ENCODE data around the gene RASSF7.
A peak's percentile ranks its signal among the peaks of the same experiment; 100 is the strongest.
"Not testable (repeated sequence)": the region's sequence is repeated elsewhere in the genome, so short reads cannot be mapped to it uniquely, and the experiment has no call there.

The RASSF7 gene, protein sequence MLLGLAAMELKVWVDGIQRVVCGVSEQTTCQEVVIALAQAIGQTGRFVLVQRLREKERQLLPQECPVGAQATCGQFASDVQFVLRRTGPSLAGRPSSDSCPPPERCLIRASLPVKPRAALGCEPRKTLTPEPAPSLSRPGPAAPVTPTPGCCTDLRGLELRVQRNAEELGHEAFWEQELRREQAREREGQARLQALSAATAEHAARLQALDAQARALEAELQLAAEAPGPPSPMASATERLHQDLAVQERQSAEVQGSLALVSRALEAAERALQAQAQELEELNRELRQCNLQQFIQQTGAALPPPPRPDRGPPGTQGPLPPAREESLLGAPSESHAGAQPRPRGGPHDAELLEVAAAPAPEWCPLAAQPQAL

DNA sequence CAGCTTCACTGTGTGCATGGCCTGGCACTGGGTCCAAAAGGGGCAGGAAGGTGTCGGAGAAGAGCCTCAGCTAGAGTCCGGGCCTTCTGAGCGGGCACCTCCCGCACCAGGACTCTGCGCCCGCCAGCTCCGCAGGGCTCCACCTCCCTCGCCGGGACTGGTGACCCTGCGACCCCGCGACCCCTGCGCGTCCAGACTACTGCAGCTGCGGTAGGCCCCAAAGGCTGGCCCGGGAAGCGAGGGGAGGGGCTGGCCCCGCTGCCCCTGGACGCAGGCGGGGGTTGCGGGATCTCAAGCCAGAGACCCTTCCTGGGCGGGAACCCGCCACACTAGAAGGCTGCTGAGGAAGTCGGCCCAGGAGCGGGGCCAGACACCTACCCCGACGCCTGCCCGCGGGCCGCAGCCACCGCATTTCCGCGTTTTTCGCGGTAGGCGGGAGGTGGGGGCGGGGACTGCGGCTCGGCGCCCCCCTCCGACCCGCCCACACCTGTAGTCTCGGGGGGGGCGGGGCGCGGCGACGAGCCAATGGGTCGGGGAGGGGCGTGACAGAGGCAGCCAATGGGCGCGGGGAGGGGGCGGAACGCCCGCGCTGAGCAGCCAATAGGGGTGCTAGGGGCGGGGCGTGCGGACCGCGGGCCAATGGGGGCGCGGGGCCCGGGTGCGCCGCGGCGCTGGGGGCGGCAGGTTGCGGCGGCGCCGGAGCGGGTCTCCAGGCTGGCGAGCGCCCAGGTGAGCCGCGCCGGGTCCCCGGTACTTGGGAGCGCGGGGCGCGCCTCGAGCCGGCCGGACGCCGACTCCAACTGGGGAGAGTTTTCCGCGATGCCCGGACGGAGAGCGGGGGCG is at the start of gene RASSF7, which contains the start of gene LMNTD2:
Gene RASSF7, plus strand, starts transcription at position 666 of the 843 bp plus-strand sequence. CDS start 799 bp downstream, outside the sequence.
Gene LMNTD2, minus strand, starts transcription at position 434 of the 843 bp plus-strand sequence. Its CDS starts 22 bp downstream, at position 412.
- DNase-seq: peak; percentile 95

DNA sequence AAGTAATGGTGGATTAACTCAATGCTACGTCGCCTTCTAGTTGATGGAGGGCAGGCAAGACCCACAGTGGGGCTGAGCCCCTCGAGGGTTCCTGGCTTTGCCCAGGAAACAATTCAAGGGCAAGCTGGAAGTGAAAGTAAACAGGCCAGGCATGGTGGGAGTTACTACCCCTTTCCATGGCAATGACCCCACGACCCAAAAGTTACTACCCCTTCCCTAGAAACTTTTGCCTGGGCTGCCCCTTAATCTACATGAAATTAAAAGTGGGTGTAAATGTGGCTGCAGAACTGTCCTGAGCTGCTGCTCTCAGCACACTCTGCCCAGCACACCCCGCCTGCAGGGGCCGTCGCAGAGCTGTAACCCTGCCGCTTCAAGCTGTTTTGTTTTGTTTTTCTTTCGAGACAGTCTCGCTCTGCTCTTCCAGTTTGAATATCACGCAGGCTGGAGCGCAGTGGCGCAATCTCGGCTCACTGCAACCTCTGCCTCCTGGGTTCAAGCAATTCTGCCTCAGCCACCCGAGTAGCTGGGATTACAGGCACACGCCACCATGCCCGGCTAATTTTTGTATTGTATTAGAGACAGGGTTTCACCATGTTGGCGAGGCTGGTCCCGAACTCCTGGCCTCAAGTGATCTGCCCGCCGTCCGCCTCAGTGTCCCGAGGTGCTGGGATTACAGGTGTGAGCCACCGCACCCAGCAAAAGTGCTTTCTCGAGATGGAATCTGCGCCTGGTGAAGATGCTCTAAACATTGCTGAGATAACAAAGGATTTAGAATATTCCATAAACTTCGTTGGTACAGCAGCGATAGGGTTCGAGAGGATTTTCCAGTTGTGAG is 47.8 kb upstream of the RASSF7 start:
- DNase-seq: no peak

DNA sequence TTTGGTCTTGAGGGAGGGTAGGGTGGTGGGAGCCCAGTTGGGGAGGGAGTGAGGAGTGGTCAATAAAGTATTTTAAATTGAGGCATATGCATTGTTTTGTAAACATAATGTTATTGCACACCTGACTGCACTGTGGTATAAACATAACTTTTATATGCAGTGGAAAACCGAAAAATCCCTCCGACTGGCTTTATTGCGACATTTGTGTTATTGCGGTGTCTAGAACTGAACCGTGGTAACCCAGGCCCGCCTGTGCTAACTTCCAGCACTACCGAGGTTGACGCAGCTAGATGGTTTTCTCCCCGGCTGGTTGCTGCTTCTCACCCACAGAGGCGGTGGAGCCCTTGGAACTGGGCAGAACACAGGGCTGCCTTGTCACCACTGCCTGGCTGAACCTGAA is 46.2 kb upstream of the RASSF7 start:
- no peak for DNase-seq

DNA sequence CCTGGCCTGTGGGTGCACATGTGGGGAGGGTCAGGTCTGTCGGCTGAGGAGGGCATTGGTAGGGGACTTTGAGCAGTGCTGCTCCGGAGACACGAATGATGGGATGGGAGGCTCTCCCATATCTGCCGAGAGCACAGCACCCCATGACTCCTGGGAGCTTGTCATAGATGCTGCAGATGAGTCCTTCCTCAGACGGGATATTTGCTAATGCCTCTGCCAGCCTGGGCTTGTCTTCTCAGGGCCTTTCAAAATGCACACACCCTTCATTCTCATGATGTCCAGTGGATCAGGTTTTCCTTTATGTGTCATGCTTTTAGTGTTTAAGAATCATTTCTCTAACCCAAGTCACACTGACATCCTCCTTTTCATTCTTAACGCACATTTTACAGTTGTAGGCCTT is 45.6 kb upstream of the RASSF7 start:
- no peak for DNase-seq

DNA sequence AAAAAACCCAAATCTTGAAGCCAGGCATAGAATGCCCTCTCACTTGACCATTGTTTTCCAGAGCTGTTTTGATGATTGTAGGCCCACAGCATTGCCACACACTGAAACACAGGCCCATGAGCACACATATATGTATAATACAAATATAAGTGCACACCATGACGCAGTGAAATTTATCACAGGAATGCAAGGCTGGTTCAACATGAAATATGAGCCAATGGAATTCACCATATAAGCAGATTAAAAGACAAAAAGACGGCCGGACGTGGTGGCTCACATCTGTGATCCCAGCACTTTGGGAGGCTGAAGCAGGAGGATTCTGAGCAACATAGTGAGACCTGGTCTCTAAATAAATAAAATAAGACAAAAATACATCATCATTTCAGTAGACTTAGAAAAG is 44.4 kb upstream of the RASSF7 start:
- no peak for DNase-seq

DNA sequence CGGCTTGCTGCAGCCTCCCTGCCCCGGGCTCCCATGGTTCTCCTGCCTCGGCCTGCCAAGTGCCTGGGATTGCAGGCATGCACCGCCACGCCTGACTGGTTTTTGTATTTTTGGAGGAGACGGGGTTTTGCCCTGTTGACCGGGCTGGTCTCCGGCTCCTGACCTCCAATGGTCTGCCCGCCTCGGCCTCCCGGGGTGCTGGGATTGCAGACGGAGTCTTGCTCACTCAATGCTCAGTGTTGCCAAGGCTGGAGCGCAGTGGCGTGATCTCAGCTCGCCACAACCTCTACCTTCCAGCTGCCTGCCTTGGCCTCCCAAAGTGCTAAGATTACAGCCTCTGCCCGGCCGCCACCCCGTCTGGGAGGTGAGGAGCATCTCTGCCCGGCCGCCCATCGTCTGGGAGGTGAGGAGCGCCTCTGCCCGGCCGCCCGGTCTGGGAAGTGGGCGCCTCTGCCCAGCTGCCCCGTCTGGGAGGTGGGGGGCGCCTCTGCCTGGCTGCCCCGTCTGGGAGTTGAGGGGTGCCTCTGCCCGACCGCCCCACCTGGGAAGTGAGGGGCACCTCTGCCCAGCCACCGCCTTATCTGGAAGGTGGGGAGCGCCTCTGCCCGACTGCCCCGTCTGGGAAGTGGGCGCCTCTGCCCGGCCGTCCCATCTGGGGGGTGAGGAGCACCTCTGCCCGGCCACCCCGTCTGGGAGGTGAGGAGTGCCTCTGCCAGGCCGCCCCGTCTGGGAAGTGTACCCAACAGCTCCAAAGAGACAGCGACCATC is 43.7 kb upstream of the RASSF7 start:
- DNase-seq: not testable (repeated sequence)

DNA sequence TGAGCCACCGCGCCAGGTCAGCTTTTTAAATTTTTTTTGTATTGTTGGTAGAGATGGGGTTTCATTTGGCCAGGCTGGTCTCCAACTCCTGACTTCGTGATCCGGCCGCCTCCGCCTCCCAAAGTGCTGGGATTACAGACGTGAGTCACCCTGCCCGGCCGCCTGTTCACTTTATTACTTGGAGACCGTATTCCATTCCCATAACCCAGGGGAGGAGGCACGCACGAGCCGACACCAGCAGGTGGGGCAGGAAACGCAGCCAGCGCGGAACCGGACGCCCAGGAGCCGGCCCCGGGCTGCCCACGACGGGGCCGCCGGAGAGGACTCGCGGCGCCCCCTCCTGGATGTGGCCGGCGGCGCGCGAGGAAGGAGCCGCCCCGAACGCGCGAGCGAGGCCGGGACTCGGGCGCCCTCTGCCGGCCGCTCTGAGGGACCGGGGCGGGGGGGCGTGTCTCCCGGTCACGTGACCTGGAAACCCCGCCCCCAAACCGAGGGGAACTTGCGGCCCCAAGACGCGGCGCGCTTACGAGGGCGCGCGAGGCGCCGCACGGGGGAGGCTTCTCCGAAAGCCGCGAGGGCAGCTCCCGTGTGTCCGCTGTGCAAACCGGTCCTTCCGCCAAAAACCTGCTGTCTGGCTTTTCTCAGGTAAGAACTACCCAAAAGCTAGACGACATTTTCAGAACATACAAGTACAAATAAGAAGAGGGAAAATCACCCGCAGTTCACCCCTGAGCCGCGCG is 42.1 kb upstream of the RASSF7 start:
- DNase-seq: peak; percentile 84

DNA sequence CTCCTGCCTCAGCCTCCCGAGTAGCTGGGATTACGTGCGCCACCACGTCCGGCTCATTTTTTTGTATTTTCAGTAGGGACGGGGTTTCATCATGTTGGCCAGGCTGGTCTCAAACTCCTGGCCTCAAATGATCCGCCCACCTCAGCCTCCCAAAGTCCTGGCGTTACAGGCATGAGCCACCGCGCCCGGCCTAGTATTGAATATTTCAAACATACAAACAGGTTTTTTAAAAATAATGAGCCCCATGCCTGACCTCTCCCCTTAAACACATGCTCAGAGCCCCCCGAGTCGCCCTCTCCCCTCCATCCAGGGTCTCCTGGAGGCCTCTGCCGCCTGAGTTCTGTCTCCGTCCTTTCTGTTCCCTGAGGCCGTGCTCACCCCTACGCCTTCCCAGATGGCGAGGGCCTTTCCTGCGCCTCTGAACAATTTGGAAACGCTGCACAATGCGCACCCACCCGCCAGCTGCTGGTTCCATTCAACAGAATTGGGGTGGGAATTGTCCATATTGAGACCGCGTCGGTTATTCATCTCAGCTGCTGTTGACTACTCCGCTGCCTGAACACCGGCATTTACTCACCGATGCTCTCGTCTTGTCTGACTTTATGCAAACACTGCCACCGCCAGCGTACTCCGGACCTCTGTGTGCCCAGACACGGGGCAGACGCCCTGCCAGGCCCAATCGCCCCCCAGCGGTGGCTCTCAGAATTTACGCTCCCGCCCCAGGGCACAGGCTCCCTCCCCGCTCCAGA is 40.2 kb upstream of the RASSF7 start:
- no peak for DNase-seq

DNA sequence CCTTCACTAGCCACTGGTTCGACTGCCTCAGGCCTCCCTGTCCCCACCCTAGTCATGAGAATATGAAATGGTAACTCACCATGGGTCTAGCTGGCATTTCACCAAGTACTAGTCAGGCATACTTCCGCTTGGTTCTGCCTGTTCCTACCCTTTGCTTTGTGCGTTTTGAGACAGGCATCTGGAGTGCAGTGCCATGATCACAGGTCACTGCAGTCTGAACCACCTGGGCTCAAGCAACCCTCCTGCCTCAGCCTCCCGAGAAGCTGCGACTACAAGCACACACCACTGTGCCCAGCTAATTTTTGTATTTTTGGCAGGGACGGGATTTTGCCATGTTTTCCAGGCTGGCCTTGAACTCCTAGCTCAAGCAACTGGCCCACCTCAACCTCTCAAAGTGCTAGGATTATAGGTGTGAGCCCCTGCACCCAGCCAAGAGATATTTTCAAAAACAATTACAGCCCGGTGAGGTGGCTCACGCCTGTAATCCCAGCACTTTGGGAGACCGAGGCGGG is 39.5 kb upstream of the RASSF7 start:
- DNase-seq: no peak

DNA sequence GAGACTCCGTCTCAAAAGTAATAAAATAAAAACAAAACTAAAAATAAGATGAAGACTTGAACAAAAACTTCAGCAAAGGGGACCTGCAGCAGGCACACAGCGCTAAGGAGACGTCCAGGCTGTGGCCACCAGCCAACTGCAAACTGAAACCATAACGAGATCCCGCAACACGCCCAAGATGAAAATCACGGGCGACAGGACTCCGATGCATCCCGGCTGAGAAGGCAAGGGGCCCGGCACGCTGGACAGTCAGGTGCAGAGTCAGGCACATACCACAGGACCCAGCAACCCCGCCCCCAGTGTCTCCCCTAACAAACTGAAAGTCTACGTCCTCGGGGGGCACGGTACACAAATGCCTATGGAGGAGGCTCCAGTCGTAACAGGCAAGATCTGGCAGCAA is 34.6 kb upstream of the RASSF7 start:
- no peak for DNase-seq

DNA sequence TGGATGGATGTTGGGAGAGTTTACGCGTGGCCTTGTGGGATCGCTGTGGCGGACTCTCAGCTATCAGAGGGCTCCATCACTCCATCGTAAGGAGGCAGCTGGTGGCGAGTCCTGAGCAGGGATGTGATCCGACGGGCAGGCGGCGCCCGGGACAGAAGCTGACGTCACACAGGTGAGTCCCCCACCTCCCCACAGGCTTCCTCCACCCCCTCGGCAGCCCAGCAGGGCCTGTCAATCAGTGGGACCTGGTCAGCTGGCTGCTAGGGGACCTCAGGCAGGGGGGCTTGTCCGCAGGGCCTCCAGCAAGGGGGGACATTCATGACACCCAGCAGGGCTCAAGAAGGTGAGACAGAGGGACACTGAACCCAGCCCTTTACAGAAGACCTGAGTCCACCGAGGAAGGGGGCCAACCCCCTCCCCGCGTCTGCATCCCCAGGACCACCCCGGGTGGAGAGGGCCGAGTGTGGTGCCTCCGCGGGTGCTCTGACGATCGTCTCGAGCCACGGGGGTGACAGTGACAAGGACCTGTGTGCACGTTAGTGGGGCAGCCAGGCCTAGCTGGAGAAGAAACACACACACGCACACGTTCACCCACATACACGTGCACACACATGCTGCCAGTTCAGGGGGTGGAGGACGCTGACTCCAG is 32.5 kb upstream of the RASSF7 start:
- no peak for DNase-seq

DNA sequence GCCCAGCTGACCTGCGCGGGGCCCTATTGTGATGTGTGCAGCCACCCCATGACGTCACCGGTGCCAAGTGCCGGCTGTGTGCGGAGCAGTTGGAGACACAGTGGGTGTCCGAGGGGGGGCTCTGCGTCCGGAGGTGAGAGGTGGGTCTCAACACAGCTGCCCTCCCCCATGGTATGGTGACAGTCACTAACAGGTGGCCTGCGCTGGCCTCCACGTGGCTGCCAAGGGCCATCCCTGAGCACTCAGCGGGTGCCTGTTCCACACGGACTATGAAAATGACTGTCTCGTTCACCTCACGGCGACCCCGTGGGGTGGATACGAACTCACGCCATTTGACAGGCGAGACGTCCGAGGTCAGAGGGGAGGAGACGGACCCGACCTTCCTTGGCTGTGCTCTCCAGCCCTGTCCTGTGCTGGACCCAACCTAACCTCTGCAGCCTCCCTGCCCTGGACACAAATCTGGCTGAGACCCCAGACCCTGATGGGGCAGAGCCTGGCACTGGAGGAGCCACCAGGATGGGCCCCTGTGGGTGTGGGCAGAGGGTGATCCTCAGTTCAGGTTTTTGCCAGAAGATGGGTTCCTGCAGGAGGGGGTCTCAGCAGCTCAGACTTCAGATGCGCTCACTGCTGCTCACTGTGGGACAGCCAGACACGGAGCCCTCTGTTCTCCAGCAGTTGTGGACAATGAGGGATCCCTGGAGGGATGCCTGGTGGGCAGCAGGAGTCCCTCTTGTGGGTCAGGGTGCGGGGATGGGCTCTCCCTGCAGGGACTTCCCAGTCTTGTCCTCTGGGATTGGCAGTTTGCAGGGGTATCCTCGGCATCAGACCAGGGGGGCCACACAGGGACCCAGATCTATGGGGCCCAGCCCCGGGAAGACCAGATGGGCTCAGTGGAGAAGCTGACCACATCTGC is 31.7 kb upstream of the RASSF7 start:
- no peak for DNase-seq

DNA sequence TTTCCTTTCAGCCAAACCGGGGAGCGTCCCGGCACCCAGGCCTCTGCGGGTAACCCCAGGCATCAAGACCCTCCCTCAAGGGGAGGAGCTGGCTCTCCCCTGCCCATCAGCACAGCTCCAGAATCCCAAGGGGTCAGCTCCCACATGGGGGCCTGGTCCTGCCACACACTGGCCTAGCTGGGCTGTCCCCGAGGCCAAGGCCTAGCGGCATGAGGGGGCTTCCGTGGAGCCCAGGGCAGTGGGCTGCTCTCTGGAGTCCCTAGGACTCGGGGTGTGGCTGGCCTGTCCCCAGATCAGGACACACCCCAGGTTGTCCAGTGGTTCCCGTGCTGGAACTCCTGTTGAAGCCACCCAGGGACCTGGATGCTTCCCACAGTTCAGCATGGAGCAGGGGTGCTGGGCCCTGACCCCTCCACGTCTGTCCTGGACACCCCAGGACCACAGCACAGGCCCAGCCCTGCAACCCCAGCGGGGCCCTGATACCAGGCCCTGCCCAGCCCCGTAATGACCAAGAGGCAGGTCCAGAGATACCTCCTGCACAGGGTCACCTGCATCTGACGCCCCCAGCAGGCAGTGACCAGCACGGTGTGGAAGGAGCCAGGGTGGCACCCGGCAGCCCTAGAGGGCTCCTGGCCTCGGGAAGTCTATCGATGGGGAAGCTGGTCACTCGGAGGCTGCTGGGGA is 30.9 kb upstream of the RASSF7 start:
- no peak for DNase-seq

DNA sequence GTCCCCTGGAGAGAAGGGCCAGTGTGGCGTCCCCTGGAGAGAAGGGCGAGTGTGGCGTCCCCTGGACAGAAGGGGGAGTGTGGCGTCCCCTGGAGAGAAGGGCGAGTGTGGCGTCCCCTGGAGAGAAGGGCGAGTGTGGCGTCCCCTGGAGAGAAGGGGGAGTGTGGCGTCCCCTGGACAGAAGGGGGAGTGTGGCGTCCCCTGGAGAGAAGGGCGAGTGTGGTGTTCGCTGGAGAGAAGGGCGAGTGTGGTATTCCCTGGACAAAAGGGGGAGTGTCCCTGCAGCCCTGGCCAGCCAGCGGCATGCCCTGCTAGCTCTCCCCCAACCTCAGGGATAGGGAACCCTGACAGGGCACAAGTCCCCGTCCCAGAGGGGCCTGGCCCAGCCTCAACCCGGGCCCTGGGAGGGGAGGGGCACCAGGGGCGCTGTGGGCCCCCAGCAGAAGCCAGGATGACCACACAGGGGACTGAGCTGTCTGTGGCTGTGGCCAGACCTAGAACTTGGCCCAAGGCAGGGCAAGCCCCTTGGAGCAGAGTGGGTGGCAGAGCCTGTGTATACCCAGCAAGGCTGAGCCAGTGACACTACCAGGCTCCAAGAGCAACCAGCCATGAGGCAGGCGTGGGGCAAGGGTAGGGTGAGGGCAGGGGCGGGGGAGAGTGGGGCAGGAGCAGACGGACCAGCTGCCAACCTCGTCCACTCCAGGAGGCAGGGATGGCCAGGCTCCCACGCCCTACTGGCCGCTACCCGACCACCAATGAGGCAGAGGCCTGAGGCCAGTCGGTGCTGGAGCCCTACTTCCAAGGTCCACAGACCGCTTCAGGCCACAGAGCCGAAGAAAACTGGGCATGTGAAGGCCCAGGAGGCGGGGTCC is 29.6 kb upstream of the RASSF7 start:
- no peak for DNase-seq

DNA sequence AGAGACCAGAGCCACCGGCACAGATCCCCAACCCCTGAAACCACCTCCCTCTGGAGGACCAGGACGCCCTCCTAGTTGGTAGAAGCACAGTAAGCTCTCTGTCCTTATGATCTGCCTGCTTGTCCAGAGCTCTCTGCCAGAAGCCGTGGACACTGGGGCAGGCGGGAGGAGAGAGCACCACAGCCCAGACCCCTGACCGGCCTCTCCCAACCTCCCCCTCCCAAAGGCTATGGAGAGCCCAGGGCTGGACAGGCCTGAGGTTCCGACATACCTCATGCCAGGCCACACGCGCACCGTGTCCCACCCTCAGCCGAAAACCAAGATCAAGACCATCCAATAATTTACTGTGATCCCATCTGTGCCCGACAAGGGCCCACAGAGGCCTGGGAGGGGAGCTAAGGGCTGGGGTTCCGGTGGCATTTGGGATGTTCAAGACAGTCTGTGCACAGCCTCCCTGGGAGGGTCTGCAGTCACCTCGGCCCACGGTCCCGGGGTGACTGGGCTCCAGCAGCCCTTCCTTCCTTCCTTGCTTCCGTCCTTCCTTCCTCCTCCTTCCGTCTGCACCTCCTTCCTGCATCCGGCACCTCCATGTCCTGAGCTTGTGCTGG is 28.7 kb upstream of the RASSF7 start:
- DNase-seq: no peak

DNA sequence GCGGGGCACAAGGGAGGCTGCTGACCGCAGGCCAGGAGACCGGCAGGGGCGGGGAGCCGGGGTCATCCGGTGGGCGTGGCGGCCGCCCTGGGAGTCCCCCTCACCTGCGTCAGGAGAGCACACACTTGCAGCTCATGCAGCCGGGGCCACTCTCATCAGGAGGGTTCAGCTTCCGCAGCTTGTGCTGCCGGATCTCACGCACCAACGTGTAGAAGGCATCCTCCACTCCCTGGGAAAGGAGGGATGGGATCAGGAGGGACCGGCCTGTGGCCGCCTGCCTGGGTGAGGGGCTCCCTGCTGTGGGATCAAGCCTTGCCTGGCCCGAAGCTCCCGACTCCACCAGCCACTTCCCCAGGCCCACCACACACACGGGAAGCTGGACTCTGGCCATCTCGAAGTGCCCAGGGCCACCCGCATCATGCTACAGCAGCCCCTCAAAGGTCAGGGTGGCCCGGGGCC is 28.2 kb upstream of the RASSF7 start:
- DNase-seq: no peak
